Raji (cell line): ENCODE data around the gene PPP1R37.

Experiments
- POLR2A ChIP-seq: IDR thresholded peaks from 2 replicates; pipeline ENCODE4 v1.6.1; 2011; ENCODE audit warnings: low read depth, low read length, control low read depth; ENCODE audit not compliant: insufficient read depth

The PPP1R37 gene, protein sequence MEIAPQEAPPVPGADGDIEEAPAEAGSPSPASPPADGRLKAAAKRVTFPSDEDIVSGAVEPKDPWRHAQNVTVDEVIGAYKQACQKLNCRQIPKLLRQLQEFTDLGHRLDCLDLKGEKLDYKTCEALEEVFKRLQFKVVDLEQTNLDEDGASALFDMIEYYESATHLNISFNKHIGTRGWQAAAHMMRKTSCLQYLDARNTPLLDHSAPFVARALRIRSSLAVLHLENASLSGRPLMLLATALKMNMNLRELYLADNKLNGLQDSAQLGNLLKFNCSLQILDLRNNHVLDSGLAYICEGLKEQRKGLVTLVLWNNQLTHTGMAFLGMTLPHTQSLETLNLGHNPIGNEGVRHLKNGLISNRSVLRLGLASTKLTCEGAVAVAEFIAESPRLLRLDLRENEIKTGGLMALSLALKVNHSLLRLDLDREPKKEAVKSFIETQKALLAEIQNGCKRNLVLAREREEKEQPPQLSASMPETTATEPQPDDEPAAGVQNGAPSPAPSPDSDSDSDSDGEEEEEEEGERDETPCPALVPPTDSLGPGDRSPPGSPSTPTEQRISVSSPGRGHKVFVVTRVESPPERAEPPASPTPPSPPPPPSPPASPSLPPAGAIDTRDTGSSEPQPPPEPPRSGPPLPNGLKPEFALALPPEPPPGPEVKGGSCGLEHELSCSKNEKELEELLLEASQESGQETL

DNA sequence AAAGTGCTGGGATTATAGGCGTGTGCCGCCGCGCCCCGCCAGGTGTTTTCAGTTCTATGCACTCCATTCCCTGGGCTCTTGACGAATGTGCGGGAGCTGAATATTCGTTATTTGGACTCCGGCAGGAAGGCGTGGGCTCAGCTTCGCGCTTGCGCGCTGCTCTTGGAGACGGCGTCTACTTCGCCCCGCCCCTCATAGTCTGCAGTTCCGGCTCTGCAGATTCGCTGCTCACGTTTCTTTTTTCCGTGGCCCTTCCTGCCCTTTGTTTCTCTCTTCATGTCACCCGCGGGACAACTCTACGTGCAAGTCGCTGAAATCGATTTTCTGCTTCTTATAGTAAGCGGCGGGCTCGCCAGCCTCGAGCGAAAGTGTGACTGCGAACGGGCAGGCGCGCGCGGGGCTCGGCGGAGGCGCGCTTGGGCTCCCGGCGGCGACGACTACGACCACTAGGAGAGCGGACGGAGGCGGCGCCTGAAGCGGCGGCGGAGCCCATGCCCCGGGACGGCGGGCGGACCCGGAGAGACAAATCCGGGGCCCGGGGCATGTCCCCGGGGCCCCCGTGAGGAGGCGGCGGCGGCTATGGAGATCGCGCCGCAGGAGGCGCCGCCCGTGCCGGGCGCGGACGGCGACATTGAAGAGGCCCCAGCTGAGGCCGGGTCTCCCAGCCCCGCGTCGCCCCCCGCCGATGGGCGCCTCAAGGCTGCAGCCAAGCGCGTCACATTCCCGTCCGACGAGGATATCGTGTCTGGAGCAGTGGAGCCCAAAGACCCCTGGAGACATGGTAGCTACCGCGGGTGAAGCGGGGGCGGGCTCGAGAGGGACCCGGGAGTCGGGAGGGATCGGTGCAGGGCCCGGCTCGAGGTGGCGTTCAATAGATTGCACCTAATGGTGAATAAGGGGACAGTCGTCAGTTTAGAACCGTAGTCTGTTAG is at the start of gene PPP1R37:
Gene PPP1R37 (plus strand): TSS at position 433 of the 932 bp plus-strand sequence. CDS start 147 bp downstream, at position 580.
- peak; percentile 59 for TF ChIP-seq POLR2A

DNA sequence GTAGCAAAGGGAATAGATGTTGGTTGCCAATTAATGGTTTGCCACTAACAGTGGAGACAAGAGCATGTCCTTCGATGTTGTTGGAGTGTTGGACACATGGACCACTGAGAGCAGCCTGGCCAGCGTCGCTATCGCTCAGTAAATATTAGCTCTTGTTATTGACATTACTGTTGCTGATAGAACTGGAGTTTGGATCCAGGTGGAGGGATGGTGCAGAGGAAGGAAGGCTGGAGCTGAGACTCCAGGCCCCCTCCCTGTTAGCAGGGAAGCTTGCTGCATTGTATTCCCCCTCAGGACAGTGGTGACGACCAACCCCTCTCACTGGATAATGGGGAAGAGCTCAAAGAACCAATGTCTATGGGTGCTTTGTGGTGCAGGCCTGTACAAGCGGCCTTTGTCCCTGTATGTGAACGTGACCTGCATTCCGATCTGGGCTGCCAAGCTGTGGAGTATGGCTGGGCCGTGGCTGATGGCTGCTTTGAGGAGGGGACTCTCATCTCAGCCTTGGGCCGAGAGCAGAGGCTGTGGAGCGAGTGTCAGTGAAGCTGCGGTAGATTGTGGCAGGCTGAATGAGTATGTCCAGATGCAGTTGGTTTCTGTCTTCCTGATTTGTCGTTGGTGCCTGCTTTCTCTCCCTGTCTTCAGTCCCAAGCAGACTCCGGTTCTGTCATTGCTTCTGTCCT is 47.2 kb upstream of the PPP1R37 start:
- TF ChIP-seq POLR2A = no peak

DNA sequence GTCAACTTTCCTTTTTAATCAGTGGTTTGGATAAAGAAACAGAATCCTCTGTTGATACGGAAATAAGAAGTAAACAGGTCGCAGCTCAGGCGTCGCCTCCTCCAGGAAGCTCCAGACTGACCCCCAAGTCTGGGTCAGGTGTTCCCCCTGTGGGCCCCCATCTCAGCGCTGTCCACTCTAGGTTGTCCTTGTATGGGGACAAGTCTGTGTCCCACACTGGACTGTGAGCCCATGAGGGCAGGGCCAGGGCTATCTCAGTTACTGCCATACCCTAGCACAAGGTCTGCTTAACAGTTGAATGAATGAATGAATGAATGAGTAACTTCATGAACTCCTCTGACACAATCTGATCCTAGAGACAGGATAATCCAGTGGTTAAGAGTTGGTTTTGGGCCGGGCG is 46.6 kb upstream of the PPP1R37 start:
- no peak for TF ChIP-seq POLR2A

DNA sequence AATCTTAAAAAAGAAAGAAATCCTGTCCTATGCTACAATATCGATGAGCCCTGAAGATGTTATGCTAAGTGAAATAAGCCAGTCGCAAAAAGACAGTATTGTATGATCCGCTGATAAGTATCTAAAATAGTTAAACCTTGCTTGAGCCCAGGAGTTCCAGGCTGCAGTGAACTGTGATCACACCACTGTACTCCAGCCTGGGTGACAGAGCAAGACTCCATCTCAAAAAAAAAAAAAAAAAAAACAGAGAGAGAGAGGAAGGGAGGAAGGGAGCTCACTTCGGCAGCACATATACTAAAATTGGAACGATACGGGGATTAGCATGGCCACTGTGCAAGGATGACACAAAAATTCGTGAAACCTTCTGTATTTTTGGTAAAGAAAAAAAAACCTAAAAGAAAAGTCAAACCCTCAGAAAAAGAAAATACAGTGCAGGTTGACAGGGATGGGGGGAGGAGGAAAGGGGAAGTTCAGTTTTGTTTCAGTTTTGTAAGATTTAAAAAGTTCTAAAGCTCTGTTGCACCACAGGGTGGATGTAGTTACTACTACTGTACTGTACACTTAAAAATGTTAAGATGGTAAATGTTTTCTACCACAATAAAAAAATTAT is 45.7 kb upstream of the PPP1R37 start:
- no peak for TF ChIP-seq POLR2A

DNA sequence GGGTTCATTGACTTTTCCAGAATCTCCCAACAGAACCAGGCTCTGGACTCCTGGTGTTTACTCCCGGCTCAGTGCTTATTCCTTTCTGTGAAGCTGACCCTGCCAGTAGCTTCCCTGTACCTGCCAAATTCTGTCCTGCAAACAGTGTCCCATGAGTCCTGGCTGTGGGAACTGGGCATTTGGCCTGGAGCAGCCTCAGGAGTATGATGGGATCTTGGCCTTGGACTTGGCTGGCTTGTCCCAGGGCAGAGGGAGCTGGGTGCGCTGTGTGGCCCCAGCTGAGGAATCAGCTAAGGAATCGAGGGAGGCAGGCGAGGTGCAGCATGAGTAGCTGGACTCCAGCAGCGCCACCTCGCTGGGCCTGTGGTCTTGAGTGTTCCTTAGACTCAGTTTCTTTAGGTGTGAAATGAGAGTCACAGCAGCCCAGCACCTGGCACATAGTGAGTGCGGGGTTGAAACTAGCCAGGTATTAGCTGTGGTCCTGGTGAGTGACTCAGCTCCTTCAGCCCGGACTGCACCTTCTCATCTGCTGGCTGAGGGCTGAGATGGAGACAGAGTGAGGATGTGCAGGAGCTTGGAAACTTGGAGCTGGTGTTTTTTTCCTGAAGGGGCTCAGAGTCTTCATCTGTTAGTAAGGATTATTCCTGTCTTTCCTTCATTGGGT is 43.8 kb upstream of the PPP1R37 start:
- no peak for TF ChIP-seq POLR2A

DNA sequence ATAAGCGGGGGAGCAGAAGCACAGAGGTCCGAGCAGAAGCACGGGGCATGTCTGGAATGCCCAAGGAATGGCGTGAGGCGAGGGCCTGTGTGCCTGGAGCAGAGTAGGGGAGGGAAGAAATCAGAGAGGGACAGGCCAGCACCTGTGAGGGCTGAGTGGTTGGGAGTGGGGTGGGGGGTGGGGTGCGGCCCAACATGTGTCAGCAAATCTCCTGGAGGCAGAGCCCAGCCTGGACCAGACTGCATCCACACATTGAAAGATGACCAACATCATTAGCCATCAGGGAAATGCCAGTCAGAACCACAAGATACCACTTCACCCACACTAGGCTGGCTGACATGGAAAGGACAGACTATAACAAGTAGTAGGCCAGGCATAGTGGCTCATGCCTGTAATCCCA is 42.9 kb upstream of the PPP1R37 start:
- no peak for TF ChIP-seq POLR2A

DNA sequence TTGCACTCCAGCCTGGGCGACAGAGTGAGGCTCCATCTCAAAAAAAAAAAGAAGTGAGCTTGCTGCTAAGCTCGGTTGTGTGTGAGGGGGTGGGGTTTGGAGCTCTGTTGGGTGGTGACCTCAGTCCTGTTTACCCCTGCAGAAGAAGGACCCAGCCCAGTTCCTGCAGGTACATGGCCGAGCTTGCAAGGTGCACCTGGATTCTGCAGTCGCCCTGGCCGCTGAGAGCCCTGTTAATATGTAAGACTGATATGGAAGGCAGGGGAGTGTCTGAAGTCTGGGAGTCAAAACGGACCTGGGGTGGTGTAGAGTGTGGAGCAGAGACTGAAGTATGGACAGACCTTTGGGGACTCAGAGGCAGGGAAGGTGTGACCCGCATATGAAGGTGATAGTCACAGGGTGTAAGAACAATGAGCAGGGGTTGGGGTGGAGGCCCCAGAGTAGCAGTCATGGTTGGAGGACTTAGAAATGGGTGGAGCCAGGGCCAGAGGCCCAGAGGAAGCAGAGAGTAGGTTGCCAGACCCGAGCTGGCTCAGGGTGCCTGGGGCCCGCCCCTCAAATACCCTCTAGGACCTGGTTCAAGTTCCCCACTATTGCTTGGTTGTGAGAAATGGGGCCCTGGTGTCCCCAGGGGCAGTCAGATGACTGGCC is 40.9 kb upstream of the PPP1R37 start:
- TF ChIP-seq POLR2A = no peak

DNA sequence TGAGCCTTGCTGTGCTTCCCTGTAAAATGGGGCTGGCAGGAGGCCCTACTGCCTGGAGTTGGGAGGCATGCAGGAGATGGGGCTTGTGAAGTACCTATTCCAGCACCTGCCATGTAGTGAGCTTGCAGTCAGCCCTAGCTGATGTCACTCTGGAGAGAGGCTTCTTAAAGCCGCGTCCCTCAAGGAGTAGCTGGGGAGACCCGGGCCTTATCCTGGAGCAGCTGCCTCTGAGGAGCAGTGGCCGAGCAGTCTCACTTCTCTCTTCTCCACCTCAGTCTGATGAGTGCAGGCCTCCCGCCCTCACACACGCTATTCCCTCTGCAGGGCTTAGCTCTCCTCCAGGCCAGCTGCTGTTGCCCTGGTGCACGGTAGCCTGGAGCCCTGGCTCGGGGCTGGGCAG is 36.1 kb upstream of the PPP1R37 start:
- no peak for TF ChIP-seq POLR2A

DNA sequence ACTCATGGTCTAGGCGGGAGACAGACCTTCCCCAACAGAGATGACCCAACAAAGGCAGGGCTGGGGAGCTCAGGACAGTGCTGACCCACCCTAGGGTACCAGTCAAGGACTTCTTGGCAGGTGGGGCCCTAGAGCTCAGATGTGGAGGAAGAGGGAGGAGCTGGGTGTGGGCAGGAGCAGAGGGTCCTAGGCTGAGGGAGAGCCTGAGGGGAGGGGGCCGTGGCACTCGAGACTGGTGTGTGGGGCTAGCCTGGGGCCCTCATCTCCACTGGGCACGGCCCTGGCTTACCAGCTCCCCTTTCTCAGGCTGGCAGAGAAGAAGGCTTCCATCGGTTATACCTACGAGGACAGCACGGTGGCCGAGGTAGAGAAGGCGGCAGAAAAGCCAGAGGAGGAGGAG is 35.5 kb upstream of the PPP1R37 start:
- no peak for TF ChIP-seq POLR2A

DNA sequence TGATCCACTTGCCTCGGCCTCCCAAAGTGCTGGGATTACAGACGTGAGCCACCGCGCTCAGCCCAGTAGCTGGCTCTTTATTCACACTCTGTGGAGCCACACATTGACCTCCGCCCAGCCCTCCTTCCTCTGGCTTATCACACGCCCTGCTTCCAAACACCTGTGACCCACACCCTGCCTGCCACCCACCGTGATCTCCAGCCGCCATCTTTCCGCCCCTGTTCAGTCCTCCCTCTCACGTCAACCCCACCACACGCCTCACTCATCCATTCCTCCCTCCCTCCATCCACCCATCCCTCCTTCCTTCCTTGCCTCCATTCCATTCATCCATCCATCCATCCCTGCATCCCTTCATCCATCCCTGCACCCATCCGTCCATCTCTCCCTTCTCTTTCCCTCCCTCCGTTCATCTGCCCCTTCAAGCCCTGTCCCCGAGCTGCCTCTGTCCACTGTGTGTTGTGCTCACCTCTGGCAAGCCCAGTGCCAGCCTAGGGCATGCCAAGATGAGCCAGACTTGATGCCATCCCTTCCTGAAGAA is 34.3 kb upstream of the PPP1R37 start:
- TF ChIP-seq POLR2A = no peak

DNA sequence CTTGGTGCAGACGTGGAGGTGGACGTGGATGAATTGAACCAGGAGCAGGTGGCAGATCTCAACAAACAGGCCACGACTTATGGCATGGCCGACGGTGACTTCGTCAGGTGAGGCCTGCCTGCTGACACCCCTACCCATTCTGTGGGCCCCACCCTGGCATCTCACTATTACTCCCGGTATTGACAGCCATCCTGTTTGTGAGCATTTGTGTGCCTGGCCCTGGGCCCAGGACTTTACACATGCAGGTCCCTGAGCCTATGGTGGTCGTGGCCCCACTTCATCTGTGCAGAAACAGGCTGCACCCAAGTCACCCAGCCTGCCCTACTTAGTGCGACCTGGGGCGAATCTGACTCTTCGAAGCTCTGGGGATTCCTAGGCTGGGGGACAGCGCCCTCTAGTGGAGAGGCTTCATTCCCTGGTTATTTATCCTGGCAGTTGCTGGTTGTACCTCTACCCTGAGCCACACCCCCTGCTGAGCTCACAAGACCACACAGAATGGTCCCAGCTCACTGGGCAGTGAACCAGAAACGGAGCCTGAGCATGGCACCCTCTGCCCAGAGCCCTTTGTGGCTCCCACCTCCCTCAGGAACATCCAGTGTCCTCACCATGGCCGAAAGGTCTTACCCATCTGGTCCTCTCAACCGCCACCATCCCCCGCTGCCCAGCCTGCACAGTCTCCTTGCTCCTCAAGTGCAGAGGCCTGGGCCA is 33.6 kb upstream of the PPP1R37 start:
- TF ChIP-seq POLR2A = no peak

DNA sequence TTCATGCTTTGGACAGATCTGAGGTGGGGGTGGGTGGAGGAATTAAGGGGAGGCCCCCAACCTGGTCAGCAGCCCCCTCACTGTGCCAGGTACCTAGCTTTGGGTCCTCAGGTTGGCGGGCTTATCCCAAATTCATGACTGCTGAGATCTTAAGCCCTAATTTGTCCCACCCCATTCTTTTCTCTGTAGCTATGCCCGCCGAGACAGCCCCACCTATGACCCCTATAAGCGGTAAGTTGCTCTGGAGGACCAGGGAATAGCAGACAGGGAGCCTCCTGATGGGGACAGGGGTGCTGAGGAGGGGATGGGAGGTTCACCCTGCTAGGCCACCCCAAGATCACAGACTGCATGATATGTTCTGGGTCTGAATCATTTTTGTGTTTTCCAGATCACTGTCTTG is 31.0 kb upstream of the PPP1R37 start:
- TF ChIP-seq POLR2A = no peak

DNA sequence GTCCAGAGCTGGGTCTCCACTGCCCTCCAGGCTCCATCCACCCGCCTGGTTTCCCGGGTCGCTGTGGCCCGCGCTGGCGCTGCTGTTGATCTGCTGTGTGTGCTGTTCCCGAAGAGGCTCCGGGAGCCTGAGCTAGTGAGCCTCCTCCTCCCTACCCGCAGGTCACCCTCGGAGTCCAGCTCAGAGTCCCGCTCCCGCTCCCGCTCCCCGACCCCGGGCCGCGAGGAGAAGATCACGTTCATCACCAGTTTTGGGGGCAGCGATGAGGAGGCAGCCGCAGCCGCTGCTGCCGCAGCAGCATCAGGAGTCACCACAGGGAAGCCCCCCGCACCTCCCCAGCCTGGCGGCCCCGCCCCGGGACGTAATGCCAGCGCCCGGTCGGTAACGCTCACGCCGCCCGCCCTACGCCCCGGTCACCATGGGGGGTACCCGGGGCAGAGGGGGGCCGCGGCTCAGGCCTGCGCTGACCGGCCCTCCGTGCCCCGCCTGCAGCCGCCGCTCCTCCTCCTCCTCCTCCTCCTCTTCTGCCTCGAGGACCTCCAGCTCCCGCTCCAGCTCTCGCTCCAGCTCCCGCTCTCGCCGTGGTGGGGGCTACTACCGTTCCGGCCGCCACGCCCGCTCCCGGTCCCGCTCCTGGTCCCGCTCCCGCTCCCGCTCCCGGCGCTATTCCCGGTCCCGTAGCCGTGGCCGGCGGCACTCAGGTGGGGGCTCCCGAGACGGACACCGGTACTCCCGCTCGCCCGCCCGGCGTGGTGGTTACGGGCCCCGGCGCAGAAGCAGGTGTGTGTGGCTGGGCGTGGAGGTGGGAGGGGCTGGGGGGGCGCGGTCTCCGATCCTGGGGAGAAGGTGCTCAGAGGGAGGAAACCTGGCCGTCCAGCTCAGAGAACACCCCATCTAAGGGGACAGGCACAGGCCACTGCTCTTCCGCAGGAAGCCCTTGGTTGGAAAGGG is 28.9 kb upstream of the PPP1R37 start:
- no peak for TF ChIP-seq POLR2A
